Right renal pelvis (tissue), 4 donors: Measurements from ENCODE around the gene TAP2. TPM values are rescaled to one million over a fixed set of nuclear protein-coding genes. Genes with fewer than 3 reads are reported as not detected.

Experiments used
- DNase-seq, 4 donors: peaks; one replicate each; pipeline ENCODE4 v3.0.0-alpha.2; 2013; ENCODE audit warnings: low read depth in 4 of 4, low spot score in 3 of 4, missing footprints in 1 of 4
- polyA plus RNA-seq, 4 donors: library from polyadenylated mRNA; unstranded; fragments of 120-200 nt; gene quantifications; one replicate each; pipeline ENCODE4 v1.2.1, GENCODE V29; 2013; ENCODE audit not compliant: insufficient read length in 4 of 4

The TAP2 gene
- polyA plus RNA-seq, 4 donors: 11.9 to 14.8 (median 12.8) TPM

GRCh38 chr6:32796848-32797776 lies 41.4 kb downstream of the TAP2 start:
- peak; percentile 45 to 65 (median 58) for DNase-seq

GRCh38 chr6:32794510-32794909 lies 44.0 kb downstream of the TAP2 start:
- no peak for DNase-seq

- no peak for DNase-seq
These were observed 45.6 kb downstream of the TAP2 start for GRCh38 chr6:32792901-32793435.

GRCh38 chr6:32790306-32790705 lies 48.2 kb downstream of the TAP2 start:
- DNase-seq: no peak

Other genes starting within 250 kb of the TAP2 start
- 10 to 100 TPM; 31.7 to 64.3 (median 48.3) TPM for gene HLA-DRB1, start 248.9 kb downstream of the TAP2 start, polyA plus RNA-seq
- gene HLA-DQA1, start 201.3 kb downstream of the TAP2 start, polyA plus RNA-seq: 1 to 10 TPM; 2.7 to 6.7 (median 3.6) TPM
- gene HLA-DQB1, start 172.1 kb downstream of the TAP2 start, polyA plus RNA-seq: 1 to 10 TPM; 4.4 to 8.3 (median 6.1) TPM
- gene HLA-DQA2, start 97.3 kb downstream of the TAP2 start, polyA plus RNA-seq: under 1 TPM in 2 of 4 donors, not detected in 2; 0.14 to 0.38 TPM
- 1 to 10 TPM in 1 of 4 donors, under 1 TPM in 2, not detected in 1; 0.83 to 1.7 (median 0.89) TPM for gene HLA-DQB2, start 75.2 kb downstream of the TAP2 start, polyA plus RNA-seq
- under 1 TPM in 3 of 4 donors, not detected in 1; 0.13 to 0.19 (median 0.15) TPM for gene HLA-DOB, start 21.7 kb downstream of the TAP2 start, polyA plus RNA-seq
- gene PSMB8, start 5.3 kb upstream of the TAP2 start, polyA plus RNA-seq: 10 to 100 TPM; 24.1 to 25.5 (median 24.5) TPM
- 10 to 100 TPM in 3 of 4 donors, 1 to 10 TPM in 1; 10.0 to 12.7 (median 10.8) TPM for gene TAP1, start 15.0 kb upstream of the TAP2 start, polyA plus RNA-seq
- gene PSMB9, start 15.5 kb upstream of the TAP2 start, polyA plus RNA-seq: 1 to 10 TPM; 5.7 to 7.4 (median 6.0) TPM
- gene HLA-DMB, start 102.3 kb upstream of the TAP2 start, polyA plus RNA-seq: 10 to 100 TPM; 70.0 to 77.3 (median 73.0) TPM
- 10 to 100 TPM; 15.9 to 19.1 (median 17.2) TPM for gene HLA-DMA, start 114.4 kb upstream of the TAP2 start, polyA plus RNA-seq
- 100 to 1,000 TPM; 308 to 347 (median 326) TPM for gene BRD2, start 129.9 kb upstream of the TAP2 start, polyA plus RNA-seq
- gene HLA-DOA, start 170.9 kb upstream of the TAP2 start, polyA plus RNA-seq: 1 to 10 TPM; 4.7 to 5.8 (median 5.1) TPM
- gene HLA-DPA1, start 234.9 kb upstream of the TAP2 start, polyA plus RNA-seq: 10 to 100 TPM; 17.9 to 37.0 (median 19.2) TPM
- 10 to 100 TPM; 18.4 to 24.2 (median 21.3) TPM for gene HLA-DPB1, start 237.3 kb upstream of the TAP2 start, polyA plus RNA-seq